ENCODE measurements around the gene AKR7A2.
"Not testable (repeated sequence)": the region's sequence is repeated elsewhere in the genome, so short reads cannot be mapped to it uniquely, and the experiment has no call there.

The AKR7A2 gene

DNA sequence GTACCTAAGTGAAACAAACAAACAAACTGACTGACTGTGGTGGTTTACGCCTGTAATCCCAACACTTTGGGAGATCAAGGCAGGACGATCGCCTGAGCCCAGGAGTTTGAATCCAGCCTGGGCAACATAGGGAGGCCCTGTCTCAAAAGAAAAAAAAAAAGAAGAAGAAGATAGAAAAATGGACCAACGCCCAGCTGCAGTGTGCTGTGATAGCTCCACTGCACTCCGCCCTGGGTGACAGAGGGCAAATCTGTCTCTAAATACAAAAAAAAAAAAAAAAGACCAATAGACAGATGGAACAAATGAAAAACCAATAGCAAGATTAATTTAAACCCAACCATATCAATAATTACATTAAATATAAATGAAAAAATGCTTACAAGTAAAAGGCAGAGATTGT, 37.3 kb downstream of the AKR7A2 start:
- in situ Hi-C loops (cut with HindIII; ENCODE audit: low pct_ligation_motif_present, low pct_unique_long_range_greater_than_20kb, low sequenced_read_pairs): no loop called here
- DNase-seq: no peak

DNA sequence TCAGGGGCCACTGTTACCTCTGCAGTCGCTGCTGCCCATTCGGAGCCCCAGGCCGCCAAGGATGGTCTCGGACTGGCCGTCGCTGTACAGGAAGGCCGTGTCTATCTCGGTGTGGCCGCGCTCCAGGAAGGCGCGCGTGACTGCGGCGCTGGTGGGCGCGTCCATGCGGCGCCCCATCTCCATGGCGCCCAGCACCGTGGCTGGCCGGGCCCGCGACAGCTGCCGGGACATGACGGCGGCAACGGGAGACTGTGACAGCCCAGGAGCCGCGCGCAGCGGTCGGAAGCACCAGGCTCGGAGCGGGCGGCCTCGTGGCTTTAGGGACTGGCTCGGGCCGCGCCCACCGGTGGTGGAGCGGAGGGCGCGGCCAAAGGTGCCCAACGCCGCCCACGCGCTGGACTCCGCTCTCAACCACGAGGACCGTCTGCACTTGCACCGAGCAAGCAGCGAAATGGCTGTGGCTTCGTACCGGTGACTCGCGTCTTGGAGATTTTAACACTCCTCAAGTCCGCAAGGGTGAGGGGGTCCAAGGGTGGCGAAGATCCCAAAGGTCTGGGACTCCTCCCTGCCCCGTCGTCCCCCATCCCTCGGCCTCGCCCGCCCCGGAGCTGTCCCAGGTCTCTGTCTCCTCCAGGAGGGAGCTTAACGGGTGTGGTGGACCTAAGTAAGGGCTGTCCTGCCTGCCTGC, 38.0 kb downstream of the AKR7A2 start:
- in situ Hi-C loops (cut with HindIII; ENCODE audit: low pct_ligation_motif_present, low pct_unique_long_range_greater_than_20kb, low sequenced_read_pairs); DNase-seq: not testable (repeated sequence)

DNA sequence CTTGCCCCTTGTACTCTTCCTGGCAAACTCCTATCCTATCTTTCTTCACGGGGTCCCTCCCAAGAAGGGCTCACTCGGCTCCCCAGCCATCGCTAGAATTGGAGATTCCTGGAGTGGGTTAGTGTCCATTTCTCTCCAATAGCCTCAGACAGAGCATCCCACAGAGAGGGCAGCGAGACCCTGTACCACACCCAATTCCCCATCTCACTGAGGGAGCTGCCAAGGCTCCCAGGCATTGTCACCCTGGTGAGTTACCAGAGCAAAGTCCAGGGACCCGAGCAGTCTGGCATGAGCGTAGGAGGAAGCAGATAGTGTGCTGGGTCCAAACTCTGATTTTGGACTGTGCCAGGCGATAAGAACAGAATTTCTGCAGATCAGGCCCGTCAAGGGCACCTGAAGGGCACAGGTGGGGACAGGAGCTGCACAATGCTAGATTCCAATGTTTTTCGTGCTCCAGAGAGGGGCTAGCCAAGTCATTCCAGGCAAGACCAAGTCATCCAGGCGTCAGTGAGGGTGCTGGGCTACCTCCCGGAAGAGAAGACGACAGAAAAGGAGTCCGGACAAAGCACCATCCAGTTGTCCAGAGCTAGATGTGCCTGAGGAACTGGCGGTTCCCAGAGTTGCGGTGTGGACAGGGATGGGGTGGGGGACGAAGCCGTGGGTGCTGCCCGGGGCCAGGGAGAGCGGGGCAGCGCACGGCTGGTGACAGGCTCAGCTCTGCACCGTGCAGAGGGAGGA, 38.7 kb downstream of the AKR7A2 start:
- DNase-seq: no peak
- in situ Hi-C loops (cut with HindIII; ENCODE audit: low pct_ligation_motif_present, low pct_unique_long_range_greater_than_20kb, low sequenced_read_pairs): no loop called here

DNA sequence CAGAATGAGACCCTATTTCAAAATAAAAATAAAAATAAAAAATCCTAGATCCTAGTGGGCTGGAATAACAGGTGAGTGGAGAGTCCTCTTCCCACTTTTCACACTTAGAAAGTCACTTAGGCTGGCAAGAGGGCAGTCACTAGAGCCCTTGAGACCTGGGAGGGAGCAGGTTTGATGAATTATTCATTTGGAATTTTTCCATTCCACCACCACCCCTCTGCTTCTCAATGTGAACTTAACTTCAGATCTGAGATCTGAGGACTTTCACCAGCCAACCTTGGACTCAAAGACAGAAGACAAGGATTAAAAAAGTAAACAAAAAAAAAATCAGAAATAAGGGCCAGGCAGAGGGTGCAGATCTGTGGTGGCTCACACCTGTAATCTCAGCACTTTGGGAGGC, 39.9 kb downstream of the AKR7A2 start:
- no peak for DNase-seq
- in situ Hi-C loops (cut with HindIII; ENCODE audit: low pct_ligation_motif_present, low pct_unique_long_range_greater_than_20kb, low sequenced_read_pairs): no loop called here

DNA sequence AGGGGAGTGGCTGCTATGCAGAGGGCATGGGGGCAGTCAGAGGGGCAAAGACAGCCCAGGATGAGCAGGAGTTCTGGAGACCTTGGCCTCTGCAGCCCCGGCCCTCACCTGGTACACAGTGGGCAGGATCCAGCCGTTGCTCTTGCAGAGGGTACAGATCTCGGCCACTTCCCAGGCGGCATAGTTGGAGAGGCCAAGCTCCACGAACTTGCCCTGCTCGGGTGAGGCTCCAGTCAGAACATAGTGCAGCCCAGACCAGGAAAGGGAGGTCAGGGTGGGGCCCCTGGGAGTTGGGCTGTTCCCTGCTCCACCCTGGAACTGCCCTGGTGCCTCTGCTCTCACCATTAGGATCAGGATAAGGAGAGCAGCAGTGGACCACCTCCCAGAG, 41.6 kb downstream of the AKR7A2 start:
- in situ Hi-C loops (cut with HindIII; ENCODE audit: low pct_ligation_motif_present, low pct_unique_long_range_greater_than_20kb, low sequenced_read_pairs); DNase-seq: not testable (repeated sequence)

DNA sequence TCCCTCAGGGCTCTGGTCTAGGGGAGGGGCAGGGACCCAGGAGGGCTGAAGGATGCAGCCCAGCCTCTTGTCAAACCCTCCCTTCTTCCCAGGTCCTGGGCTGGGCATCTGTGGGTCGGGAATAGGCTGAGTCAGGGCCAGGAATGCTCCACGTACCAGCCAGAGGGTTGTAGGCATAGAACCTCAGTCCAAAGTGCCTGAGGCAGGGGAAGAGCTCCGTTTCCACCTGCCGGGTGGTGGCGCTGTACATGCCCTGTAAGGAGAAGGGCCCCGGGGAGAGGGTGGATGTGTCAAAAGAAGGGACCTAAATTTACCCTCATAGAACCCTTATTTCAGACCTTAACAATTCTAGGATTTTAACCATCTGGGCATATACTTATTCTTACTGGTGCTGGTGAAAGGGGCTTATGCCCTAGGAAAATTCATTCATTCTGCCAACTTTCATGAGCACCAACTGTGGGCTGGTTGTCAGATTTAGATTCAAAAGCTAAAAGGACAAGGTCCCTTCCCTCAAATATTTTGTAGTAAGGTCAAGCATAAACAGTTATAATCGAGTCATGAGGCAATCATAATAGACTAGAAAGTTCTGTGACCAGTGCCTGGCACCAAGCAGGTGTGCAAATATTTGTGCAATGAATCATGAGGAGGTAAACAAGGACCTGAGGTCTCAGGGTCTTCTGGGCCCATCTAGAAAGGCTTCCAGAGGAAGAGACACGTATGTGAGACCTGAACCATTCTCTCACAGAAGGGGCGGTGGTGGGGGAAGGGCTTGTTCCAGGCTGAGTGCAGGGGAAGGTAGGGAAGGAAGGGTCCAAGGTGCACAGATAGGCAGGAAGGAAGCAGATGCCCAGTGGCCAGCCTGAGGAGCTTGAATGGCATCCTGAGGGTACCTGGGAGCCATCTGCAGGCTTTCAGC, 42.3 kb downstream of the AKR7A2 start:
- DNase-seq; in situ Hi-C loops (cut with HindIII; ENCODE audit: low pct_ligation_motif_present, low pct_unique_long_range_greater_than_20kb, low sequenced_read_pairs): not testable (repeated sequence)

DNA sequence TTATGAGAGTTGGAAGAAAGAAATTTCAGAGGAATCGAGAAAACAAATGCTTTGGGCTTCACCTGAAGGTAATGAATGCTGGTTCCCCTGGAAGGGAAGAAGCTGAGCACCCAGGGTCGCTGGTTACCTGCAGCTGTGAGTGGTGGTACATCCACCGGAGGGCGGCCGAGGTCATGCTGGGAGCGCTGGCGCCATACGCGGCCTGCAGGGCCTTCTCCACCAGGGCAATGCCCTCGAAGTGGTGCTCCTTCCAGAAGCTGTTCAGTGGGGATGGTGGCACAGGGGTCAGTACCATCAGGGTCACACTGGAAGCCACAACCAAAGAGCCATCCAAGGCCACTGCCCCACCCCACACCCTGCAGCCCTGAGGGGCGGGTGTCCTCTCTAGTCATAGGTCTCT, 43.5 kb downstream of the AKR7A2 start:
- in situ Hi-C loops (cut with HindIII; ENCODE audit: low pct_ligation_motif_present, low pct_unique_long_range_greater_than_20kb, low sequenced_read_pairs): no loop called here

DNA sequence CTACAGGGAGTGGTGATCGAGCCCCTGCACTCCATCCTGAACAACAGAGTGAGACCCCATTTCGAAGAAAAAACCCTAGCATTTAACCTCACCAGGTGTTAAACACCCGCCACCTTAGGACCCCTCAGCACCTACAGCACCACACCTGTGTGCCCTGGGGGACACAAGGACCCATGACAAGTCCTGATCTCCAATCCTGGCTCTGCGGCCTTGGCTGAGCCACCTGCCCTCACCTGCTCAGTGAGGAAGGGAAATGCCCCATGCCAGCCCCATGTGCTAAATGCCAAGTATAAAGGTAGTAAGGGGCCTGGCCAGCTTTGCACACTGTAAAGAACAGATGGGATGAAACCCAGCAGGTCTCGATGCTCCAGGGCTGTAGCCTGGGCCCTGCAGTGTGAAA, 49.2 kb downstream of the AKR7A2 start:
- no peak for DNase-seq
- in situ Hi-C loops (cut with HindIII; ENCODE audit: low pct_ligation_motif_present, low pct_unique_long_range_greater_than_20kb, low sequenced_read_pairs): no loop called here

More for the DNA sequence above, 43.5 kb downstream of the AKR7A2 start:
- DNase-seq: no peak

DNA sequence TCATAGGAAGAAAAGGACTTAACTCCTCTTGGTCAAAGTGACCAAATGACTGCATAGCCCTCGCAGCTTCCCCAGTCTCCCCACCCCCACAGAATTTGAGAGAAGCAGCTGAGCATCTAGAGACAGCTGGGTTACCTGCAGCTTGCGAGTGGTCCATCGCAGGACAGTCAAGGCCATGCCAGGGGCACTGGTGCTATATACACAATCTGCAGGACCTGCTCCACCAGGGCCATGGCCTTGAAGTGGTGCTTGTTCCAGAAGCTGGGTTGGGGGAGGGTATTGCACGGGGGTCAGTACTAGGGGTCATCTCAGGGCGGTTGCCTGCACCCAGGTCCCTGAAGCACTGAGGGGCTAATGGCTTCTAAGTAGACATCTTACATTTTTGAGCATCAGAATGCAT, 49.9 kb downstream of the AKR7A2 start:
- no peak for DNase-seq
- in situ Hi-C loops (cut with HindIII; ENCODE audit: low pct_ligation_motif_present, low pct_unique_long_range_greater_than_20kb, low sequenced_read_pairs): no loop called here

DNA sequence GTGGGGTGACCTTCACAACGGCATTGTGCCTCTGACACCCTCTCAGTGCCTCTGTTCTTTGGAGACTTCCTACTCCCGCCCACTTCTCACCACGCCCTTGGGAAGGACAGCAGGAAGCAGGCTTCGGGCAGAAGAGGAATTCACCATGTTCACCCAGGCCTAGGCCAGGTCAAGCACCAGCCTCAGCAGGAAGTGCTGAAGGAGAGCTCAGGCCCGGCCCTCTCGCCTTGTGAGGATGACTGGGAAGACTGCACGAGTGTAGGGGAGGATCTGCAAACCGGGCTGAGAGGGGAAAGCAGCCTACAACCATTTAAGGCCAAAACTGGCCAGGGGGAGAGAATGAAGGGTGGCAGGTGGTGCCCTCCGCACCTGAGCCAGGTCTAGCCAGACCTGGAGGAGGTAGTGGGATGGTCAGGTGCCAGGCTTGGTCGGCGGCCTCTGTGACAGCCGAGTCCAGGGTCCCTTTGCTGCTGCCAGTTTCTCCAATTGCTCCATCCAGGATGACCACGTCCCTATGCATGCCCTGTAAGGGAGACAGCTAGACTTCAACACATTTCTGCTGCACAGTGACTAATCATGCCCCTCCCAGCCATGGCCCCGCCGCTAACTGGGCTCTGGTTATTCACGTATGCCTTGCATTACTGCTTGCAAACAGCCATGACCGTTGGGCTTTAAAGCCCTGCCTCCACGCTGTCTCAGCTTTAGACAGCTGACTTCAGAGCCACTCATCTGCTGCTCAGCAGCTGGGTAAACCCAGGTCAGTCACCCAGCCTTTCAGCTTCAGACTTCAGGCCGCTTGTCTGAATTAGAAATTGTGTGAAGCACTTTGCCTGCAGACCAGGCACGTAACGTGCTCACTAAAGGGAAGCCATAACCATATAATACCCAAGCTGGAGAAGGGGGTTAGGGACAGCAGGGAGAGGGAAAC, 51.5 kb downstream of the AKR7A2 start:
- in situ Hi-C loops (cut with HindIII; ENCODE audit: low pct_ligation_motif_present, low pct_unique_long_range_greater_than_20kb, low sequenced_read_pairs): no loop called here
- peak; percentile 6 for DNase-seq

DNA sequence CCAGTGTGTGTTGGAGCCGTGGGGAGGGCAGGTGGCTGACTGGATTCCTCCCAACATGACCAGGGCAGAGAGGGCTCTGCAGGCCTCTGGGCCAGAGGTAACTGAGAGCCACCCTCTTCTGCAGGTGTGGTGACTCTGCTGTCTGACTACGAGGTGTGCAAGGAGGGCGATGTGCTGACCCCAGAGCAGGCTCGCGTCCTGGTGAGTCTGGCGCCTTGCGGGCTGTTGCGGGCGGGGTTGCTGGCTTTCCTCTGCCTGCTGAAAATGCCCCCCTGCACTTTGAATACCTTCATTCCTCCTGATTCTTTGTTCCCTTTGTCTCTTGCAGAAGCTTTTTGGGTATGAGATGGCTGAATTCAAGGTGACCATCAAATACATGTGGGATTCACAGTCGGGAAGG, 53.6 kb downstream of the AKR7A2 start:
- in situ Hi-C loops (cut with HindIII; ENCODE audit: low pct_ligation_motif_present, low pct_unique_long_range_greater_than_20kb, low sequenced_read_pairs): no loop called here
- no peak for DNase-seq

DNA sequence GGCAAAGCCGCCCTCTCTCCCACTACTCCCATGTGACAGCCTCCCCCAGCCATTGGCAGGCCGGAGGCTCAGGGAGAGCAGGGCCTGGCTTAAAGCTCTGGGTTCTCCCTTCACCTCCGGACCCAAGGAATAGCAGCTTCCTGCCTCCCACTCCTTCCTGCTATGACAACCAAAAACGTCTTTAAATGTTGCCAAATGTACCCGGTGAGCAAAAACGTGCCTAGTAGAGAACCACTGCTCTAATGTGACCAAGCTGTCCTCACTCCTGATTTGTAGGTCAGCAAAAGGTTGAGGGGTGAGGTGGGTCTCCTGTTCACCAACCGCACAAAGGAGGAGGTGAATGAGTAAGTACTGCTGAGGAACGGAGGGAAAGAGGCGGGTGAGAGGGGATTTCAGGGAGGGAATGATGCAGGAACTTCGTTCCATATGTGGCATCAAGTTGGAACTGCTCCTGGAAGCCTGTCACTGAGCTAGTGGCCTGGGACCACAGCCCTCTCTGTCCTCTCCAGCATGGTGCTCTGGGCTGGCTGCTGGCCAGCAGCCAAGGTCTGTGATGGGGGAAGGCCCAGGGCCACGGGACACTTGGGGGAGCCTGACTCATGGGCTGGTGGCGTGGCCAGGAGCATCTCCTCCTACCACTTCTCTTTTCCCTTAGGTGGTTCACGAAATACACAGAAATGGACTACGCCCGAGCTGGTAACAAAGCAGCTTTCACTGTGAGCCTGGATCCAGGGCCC, 54.6 kb downstream of the AKR7A2 start:
- no peak for DNase-seq
- in situ Hi-C loops (cut with HindIII; ENCODE audit: low pct_ligation_motif_present, low pct_unique_long_range_greater_than_20kb, low sequenced_read_pairs): no loop called here

DNA sequence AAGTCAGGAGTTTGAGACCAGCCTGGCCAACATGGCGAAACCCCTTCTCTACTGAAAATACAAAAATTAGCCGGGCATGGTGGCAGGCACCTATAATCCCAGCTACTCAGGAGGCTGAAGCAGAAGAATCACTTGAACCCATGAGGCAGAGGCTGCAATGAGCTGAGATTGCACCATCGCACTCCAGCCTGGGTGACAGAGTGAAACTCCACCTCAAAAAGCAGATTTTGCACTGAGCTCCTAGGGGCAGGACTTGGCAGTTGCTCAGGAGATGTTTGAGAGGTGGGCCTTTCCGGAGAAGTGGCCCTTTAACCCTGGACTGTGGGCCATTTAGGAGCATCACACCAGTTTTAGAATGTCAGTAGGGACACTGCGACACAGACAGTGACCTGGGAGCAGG, 55.6 kb downstream of the AKR7A2 start:
- DNase-seq; in situ Hi-C loops (cut with HindIII; ENCODE audit: low pct_ligation_motif_present, low pct_unique_long_range_greater_than_20kb, low sequenced_read_pairs): not testable (repeated sequence)

DNA sequence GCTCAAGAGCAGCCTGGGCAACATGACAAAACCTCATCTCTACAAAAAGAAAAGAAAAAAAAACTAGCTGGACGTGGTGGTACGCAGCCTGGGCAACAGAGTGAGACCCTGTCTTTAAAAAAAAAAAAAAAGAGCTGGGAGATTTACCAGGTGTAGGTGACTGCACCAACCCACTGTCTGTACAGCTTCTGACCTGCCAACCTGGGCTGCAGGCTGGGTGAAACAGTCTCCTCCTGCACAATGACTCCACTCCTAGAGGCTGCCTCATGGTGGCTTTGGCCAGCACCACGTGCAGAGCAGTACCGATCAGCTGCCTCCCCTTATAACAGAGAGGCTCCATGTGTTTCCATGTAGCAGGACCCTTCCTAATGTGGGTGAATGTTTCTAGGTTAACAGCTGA, 56.7 kb downstream of the AKR7A2 start:
- in situ Hi-C loops (cut with HindIII; ENCODE audit: low pct_ligation_motif_present, low pct_unique_long_range_greater_than_20kb, low sequenced_read_pairs): no loop called here
- no peak for DNase-seq

DNA sequence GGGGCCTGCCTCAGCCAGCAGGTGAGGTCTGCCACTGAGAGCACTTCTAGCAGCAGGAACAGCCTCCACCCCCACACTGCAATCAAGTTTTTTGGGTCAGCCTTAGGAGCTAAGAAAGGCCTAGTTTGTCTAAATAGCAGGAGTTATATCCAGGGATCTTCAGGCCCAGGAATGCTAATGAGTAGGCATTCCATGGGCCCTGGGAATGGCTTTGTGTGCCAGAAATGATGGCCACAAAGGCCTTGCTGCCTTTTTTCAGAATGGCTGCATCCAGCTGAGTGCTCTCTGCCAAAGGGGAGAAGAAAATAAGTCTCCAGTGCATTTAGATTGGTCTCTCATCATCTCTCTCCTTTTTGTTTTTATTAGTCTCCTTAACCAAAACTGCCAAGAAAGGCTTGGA, 57.5 kb downstream of the AKR7A2 start:
- in situ Hi-C loops (cut with HindIII; ENCODE audit: low pct_ligation_motif_present, low pct_unique_long_range_greater_than_20kb, low sequenced_read_pairs): no loop called here
- DNase-seq: no peak

All from ACHN (cell line).